Mesendoderm (in vitro differentiated cells): ENCODE results near the gene NLN.

Experiments used
- DNase-seq: peaks from one replicate; pipeline ENCODE4 v3.0.0; 2013
- H2AK5ac ChIP-seq: 2 replicates; pipeline ENCODE4 v1.6.1; 2013; ENCODE audit warnings: low read length, inconsistent platforms
- H2BK120ac ChIP-seq: 2 replicates; pipeline ENCODE4 v1.6.1; 2013; ENCODE audit warnings: low read depth, mild to moderate bottlenecking, low read length, moderate library complexity, mixed read lengths
- H2BK15ac ChIP-seq: replicated peaks from 2 replicates; pipeline ENCODE4 v1.6.1; 2013; ENCODE audit warnings: low read depth, mild to moderate bottlenecking, moderate library complexity
- H2BK5ac ChIP-seq: 2 replicates; pipeline ENCODE4 v1.6.1; 2013; ENCODE audit warnings: low read length, inconsistent platforms
- H3K18ac ChIP-seq: 2 replicates; pipeline ENCODE4 v1.6.1; 2013; ENCODE audit warnings: mild to moderate bottlenecking, low read length, mixed read lengths
- H3K23ac ChIP-seq: one replicate; pipeline ENCODE4 v1.6.1; 2013; ENCODE audit warnings: low read length
- H3K27ac ChIP-seq: 2 replicates; pipeline ENCODE4 v1.5.1; 2013; ENCODE audit warnings: low read depth, mild to moderate bottlenecking, inconsistent platforms, low read length, moderate library complexity
- H3K27me3 ChIP-seq: 2 replicates; pipeline ENCODE4 v1.6.1; 2013; ENCODE audit warnings: low read length, control low read depth, mild to moderate bottlenecking, inconsistent platforms; ENCODE audit not compliant: insufficient read depth, poor library complexity
- H3K36me3 ChIP-seq: 2 replicates; pipeline ENCODE4 v1.6.1; 2013; ENCODE audit warnings: low read length, inconsistent platforms; ENCODE audit not compliant: control insufficient read depth, insufficient read depth
- H3K4ac ChIP-seq: one replicate; pipeline ENCODE4 v1.6.1; 2013; ENCODE audit warnings: low read depth, mild to moderate bottlenecking, low read length, moderate library complexity
- H3K4me1 ChIP-seq: 2 replicates; pipeline ENCODE4 v1.6.1; 2013; ENCODE audit warnings: low read depth, low read length, inconsistent platforms; ENCODE audit not compliant: control insufficient read depth
- H3K4me2 ChIP-seq: 2 replicates; pipeline ENCODE4 v1.6.1; 2013; ENCODE audit warnings: low read length
- H3K4me3 ChIP-seq: 2 replicates; pipeline ENCODE4 v1.5.1; 2013; ENCODE audit warnings: mild to moderate bottlenecking, low read length
- H3K56ac ChIP-seq: one replicate; pipeline ENCODE4 v1.6.1; 2013; ENCODE audit warnings: low read length
- H3K79me1 ChIP-seq: 2 replicates; pipeline ENCODE4 v1.6.1; 2013; ENCODE audit warnings: low read length, inconsistent platforms
- H3K79me2 ChIP-seq: 2 replicates; pipeline ENCODE4 v1.6.1; 2013; ENCODE audit warnings: mild to moderate bottlenecking, low read length; ENCODE audit not compliant: control insufficient read depth, insufficient read depth
- H3K9ac ChIP-seq: 2 replicates; pipeline ENCODE4 v1.6.1; 2013; ENCODE audit warnings: low read length, inconsistent platforms
- H4K5ac ChIP-seq: one replicate; pipeline ENCODE4 v1.6.1; 2013; ENCODE audit warnings: low read length
- H4K8ac ChIP-seq: one replicate; pipeline ENCODE4 v1.6.1; 2013; ENCODE audit warnings: low read depth, mild to moderate bottlenecking, control low read depth, low read length, moderate library complexity
- WGBS: extraction: QIAGEN DNeasy Blood & Tissue Kit; methylation state at CpG from one replicate; pipeline ENCODE4 v1.1.7; 2013; ENCODE audit warnings: low lambda C conversion rate, missing lambda C conversion rate; ENCODE audit not compliant: insufficient coverage; ENCODE audit errors: extremely low coverage; 5-methylcytosine and 5-hydroxymethylcytosine counted together

Gene NLN

DNA sequence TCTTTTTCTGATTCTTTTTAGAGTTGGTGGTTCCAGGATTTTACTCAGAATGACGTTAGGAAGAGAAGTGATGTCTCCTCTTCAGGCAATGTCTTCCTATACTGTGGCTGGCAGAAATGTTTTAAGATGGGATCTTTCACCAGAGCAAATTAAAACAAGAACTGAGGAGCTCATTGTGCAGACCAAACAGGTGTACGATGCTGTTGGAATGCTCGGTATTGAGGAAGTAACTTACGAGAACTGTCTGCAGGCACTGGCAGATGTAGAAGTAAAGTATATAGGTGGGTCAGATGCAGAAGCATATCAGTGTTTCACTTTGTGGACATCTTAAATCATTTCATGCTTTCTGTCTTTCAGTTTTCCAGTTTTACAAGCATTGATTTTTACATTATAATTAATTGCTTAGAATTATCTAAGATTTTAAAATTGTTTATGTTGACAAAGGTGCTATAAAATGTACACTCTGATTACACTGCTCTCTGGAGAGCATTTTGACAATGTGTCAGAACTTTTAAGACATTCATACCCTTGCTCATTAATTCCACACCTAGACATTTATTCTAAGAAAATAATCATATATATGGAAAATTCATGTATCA is 36.6 kb downstream of the NLN start:
- DNase-seq, result no peak
- no CpG with 5 or more reads among the region's 4 CpGs for WGBS
- no peak overlapping the region for H3K4me2 ChIP-seq
- H3K23ac ChIP-seq, result no peak overlapping the region
- no peaks in the 10 kb centered on the region for H3K4me1 ChIP-seq
- H3K4me3 ChIP-seq, result no peak overlapping the region
- no peak overlapping the region for H3K4ac ChIP-seq
- H3K79me2 ChIP-seq, result peaks cover 11% of the 10 kb centered on the region
- no peak overlapping the region for H2AK5ac ChIP-seq
- no peak overlapping the region for H2BK15ac ChIP-seq
- no peak overlapping the region for H3K9ac ChIP-seq
- H3K79me1 ChIP-seq, result peaks cover 12% of the 10 kb centered on the region
- H3K27ac ChIP-seq, result no peak overlapping the region
- no peak overlapping the region for H4K8ac ChIP-seq
- H3K27me3 ChIP-seq, result no peaks in the 10 kb centered on the region
- no peaks in the 10 kb centered on the region for H3K36me3 ChIP-seq
- no peak overlapping the region for H4K5ac ChIP-seq
- H2BK120ac ChIP-seq, result no peak overlapping the region
- no peak overlapping the region for H3K18ac ChIP-seq
- no peak overlapping the region for H3K56ac ChIP-seq
- H2BK5ac ChIP-seq, result no peak overlapping the region

- H3K9ac ChIP-seq, result no peak overlapping the region
- H3K27me3 ChIP-seq, result no peaks in the 10 kb centered on the region
- peaks cover 5% of the 10 kb centered on the region for H3K79me1 ChIP-seq
- no peak overlapping the region for H3K4me3 ChIP-seq
- DNase-seq, result no peak
- H3K36me3 ChIP-seq, result no peaks in the 10 kb centered on the region
- H3K4ac ChIP-seq, result no peak overlapping the region
- H4K5ac ChIP-seq, result no peak overlapping the region
- no CpG with 5 or more reads among the region's 2 CpGs for WGBS
- no peak overlapping the region for H2BK5ac ChIP-seq
- no peak overlapping the region for H3K18ac ChIP-seq
- no peak overlapping the region for H2BK120ac ChIP-seq
- H2BK15ac ChIP-seq, result no peak overlapping the region
- H2AK5ac ChIP-seq, result no peak overlapping the region
- no peak overlapping the region for H3K56ac ChIP-seq
- no peak overlapping the region for H3K27ac ChIP-seq
- H3K23ac ChIP-seq, result no peak overlapping the region
- peaks cover 4% of the 10 kb centered on the region for H3K79me2 ChIP-seq
- no peaks in the 10 kb centered on the region for H3K4me1 ChIP-seq
- H4K8ac ChIP-seq, result no peak overlapping the region
- no peak overlapping the region for H3K4me2 ChIP-seq
Observed at GRCh38 chr5:65760504-65761275, 38.7 kb downstream of the NLN start.

GRCh38 chr5:65762234-65762633 is 40.2 kb downstream of the NLN start:
- Histone ChIP-seq H2BK120ac (no peak overlapping the region), H3K4me2 (no peak overlapping the region), H3K79me1 (peaks cover 2% of the 10 kb centered on the region), H3K27me3 (no peaks in the 10 kb centered on the region), H3K18ac (no peak overlapping the region), H4K5ac (no peak overlapping the region), H3K27ac (no peak overlapping the region), H3K4me1 (no peaks in the 10 kb centered on the region), H4K8ac (no peak overlapping the region), H2BK15ac (no peak overlapping the region), H3K9ac (no peak overlapping the region), H3K23ac (no peak overlapping the region), H3K36me3 (peaks cover 1% of the 10 kb centered on the region), H3K4ac (no peak overlapping the region), H3K79me2 (no peaks in the 10 kb centered on the region), H2BK5ac (no peak overlapping the region), H2AK5ac (no peak overlapping the region), H3K4me3 (no peak overlapping the region), H3K56ac (no peak overlapping the region)
- DNase-seq, result no peak
- WGBS, result no CpG with 5 or more reads among the region's 1 CpG

- H3K4me3 ChIP-seq, result no peak overlapping the region
- H3K36me3 ChIP-seq, result peaks cover 1% of the 10 kb centered on the region
- H4K8ac ChIP-seq, result no peak overlapping the region
- no peak overlapping the region for H3K4me2 ChIP-seq
- no peak overlapping the region for H2BK15ac ChIP-seq
- no peak overlapping the region for H3K23ac ChIP-seq
- no peak overlapping the region for H2BK5ac ChIP-seq
- no peak overlapping the region for H4K5ac ChIP-seq
- no CpG with 5 or more reads among the region's 1 CpG for WGBS
- H3K18ac ChIP-seq, result no peak overlapping the region
- no peak for DNase-seq
- no peak overlapping the region for H3K27ac ChIP-seq
- no peaks in the 10 kb centered on the region for H3K79me2 ChIP-seq
- H2BK120ac ChIP-seq, result no peak overlapping the region
- no peaks in the 10 kb centered on the region for H3K79me1 ChIP-seq
- no peaks in the 10 kb centered on the region for H3K4me1 ChIP-seq
- H3K4ac ChIP-seq, result no peak overlapping the region
- H3K56ac ChIP-seq, result no peak overlapping the region
- no peak overlapping the region for H3K9ac ChIP-seq
- H3K27me3 ChIP-seq, result no peaks in the 10 kb centered on the region
- no peak overlapping the region for H2AK5ac ChIP-seq
Observed at GRCh38 chr5:65765582-65765981, 43.6 kb downstream of the NLN start.

DNA sequence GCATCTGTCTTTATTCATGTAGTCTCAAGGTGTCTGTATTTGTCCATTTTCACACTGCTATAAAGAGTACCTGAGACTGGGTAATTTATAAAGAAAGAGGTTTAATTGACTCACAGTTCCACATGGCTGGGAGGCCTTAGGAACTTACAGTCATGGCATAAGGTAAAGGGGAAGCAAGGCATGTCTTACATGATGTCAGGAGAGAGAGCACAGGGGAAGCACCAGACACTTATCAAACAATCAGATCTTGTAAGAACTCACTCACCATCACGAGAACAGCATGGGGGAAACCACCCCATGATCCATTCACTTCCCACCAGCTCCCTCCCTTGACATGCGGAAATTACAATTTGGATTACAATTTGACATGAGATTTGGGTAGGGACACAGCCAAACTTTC is 44.2 kb downstream of the NLN start:
- no peak overlapping the region for H3K27ac ChIP-seq
- H3K4me3 ChIP-seq, result no peak overlapping the region
- no peaks in the 10 kb centered on the region for H3K27me3 ChIP-seq
- no peak overlapping the region for H3K4me2 ChIP-seq
- peaks cover 1% of the 10 kb centered on the region for H3K36me3 ChIP-seq
- H2AK5ac ChIP-seq, result no peak overlapping the region
- H3K23ac ChIP-seq, result no peak overlapping the region
- no peaks in the 10 kb centered on the region for H3K79me1 ChIP-seq
- no peak overlapping the region for H2BK15ac ChIP-seq
- H3K4ac ChIP-seq, result no peak overlapping the region
- no peak overlapping the region for H2BK5ac ChIP-seq
- H3K4me1 ChIP-seq, result no peaks in the 10 kb centered on the region
- peak; percentile 17 for DNase-seq
- no peak overlapping the region for H3K18ac ChIP-seq
- no CpG with 5 or more reads among the region's 2 CpGs for WGBS
- no peaks in the 10 kb centered on the region for H3K79me2 ChIP-seq
- H4K5ac ChIP-seq, result no peak overlapping the region
- no peak overlapping the region for H3K56ac ChIP-seq
- no peak overlapping the region for H3K9ac ChIP-seq
- no peak overlapping the region for H2BK120ac ChIP-seq
- H4K8ac ChIP-seq, result no peak overlapping the region
